DMS153 (cell line): ENCODE data around the gene HMGN4.
"Not testable (repeated sequence)": the region's sequence is repeated elsewhere in the genome, so short reads cannot be mapped to it uniquely, and the experiment has no call there.

ENCODE experiments used
- DNase-seq: peaks from one replicate; lab custom pipeline; 2025; lab: John Stamatoyannopoulos, UW

The HMGN4 gene

DNA sequence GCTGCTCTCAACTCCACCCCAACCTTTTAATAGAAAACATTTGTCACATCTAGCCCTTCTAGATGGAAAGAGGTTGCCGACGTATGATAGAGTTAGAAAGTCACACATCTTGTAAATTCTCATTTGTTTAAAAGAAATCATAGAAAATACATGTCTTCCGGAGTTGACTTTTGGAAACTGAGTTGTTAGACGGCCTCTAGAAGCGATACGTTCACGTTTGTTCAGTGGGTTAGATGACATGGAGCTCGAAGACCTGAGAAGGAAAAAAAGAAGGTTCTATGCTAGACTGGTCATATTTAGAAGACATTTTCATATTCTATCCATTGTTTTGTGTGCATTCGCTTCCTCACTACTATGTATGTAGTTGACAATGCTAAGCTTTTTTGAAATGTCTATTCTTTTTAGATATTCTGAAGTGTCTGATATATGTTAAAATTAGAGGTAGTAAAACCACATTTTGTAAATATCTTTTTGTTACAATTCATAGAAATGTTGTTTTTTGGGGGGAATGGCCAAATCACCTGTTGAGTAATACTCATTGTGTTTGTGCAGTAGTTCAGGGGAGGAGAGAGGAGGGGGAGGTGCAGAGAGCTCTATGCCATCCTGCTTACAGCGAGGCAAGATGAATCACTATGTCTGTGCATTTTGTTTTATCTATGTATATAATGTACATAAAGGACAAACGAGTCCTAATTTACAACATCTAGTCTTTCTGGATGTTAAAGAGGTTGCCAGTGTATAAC is 15.5 kb upstream of the HMGN4 start:
- DNase-seq, result not testable (repeated sequence)

DNA sequence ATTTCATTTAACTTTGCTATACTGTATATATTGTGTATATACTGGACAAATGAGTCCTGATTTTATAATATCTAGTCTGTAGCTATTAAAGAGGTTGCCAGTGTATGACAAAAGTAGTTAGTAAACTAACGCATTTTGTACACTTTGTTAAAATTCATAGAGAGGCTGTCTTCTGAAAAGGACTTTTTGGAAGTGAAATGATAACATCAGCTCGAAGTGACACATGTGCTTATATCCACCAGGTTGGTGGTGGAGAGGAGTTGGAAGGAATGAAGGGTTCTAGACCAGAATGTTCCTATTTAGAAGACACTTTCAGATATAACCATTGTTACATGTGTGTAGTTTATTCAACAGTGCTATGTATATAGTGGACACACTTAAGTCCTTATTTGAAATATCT is 13.9 kb upstream of the HMGN4 start:
- DNase-seq, result not testable (repeated sequence)

DNA sequence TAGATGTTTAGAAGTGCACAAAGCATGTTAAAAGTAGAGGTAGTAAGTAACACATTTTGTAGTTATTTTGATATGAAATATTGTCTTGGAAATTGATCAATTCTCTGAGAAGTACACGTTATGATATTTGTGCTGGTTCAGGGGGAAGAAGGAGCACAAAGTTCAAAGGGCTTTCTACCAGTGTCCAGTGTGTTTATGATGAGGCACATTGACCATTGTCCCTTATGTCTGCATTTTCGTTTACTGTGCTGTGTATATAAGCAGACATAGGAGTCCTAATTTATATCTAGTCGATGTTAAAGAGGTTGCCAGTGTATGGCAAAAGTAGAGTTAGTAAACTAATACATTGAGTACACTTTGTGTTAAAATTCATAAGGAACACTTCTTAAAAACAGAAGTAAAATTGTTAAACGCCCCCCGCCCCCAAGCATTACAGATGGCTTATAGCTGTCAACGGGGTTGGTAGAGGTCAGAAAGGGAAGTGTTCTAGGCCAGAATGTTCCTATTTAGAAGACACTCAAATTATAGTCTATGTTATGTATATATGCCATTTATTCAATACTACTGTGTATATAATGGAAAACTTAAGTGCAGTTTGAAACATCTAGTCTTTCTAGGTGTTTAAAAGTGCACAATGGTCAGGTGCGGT is 13.3 kb upstream of the HMGN4 start:
- DNase-seq, result no peak

DNA sequence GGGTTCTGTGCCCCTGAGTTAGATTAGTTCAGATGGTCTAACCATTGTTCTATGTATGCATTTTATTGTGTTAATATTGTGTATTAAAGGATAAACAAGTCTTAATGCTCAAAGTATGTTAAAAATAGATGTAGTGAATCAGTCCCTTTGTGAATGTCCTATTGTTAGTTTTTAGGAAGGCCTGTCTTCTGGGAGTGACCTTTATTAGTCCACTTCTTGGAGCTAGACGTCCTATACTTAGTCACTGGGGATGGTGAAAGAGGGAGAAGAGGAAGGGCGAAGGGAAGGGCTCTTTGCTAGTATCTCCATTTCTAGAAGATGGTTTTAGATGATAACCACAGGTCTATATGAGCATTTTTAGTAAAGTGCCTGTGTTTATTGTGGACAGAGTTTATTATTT is 12.3 kb upstream of the HMGN4 start:
- no peak for DNase-seq

DNA sequence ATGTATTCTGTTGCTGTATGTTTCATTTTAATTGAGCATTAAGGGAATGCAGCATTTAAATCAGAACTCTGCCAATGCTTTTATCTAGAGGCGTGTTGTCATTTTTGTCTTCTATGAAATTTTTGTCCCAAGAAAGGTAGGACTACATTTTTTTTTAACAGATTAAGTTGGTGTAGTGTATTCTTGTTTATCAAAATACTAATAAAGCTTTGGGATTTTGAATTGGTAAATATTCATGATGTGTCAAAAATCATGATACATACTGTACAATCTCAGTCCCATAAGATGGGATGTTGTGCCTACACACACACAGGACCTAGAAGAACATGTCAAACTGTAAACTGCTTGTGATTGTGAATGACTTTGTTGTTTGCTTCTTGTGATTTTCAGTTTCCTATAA is 11.2 kb upstream of the HMGN4 start:
- no peak for DNase-seq

DNA sequence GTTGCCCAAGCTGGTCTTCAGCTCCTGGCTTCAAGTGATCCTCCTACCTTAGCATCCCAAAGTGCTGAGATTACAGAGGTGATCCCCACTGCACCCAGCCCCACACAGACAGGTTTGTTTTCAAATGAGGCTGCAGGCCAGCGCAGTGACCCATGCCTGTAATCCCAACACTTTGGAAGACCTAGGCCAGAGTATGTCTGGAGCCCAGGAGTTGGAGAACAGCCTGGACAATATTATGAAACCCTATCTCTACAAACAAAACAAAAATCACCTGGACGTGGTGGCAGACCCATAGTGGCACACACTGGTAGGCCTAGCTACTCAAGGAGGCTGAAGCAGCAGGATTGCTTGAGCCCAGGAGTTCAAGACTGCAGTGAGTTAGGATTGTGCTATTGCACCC is 8.0 kb upstream of the HMGN4 start:
- DNase-seq, result no peak

DNA sequence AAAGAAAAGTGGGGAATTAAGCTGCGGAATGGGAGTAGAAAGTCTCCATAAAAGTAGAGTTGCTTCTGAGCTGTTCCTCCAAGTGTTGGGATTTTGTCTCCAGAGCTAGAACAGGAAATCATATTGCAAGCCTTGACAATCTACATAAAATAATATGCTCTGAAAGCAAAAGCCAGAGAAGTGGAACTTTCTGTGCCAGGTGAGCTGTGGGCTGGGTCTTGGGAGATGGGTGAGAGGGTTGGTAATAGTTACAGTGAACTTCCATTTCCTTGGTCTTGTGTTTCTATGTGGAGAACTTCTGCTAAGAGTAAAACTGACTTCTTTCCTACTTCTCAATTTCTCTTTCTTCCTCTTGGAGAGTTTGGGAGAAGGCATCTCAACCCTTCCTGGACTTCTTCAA is 6.3 kb upstream of the HMGN4 start:
- DNase-seq, result no peak

DNA sequence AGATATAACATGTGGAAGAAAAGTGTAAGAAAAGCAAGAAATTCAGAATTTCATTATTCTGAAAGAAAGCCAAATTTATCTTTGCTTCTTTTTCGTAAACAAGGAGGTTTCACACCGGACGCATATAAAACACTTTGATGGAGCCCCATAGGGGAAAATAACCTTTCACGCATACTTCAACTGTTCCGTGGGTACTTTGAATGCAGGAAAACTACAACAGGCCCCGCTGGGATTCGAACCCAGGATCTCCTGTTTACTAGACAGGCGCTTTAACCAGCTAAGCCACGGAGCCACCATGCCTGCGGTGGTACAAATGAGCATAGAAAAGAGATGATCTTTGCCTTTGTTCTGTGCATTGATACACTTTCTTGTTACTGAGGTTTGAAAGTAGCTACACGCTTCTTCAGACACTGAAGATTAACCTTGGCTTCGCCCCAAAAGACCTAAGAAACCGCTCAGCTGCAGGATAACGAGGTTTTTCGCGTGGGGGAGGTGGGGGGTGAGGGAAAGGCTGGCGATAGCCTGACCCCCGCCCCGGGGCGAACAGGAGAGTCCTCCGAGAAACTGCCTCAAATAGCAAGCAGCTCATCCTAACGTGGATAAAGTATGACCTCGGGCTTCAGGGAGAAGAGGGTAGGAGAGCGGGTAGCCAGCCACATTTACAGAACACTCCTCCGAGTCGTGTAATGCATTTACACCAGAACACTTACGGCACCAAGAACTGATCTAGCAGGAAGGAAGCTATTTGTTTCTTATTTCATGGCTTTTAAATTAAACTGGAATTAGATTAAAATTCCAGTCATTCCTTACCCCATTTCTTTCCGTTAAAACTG is 5.3 kb upstream of the HMGN4 start:
- DNase-seq, result peak; percentile 87

DNA sequence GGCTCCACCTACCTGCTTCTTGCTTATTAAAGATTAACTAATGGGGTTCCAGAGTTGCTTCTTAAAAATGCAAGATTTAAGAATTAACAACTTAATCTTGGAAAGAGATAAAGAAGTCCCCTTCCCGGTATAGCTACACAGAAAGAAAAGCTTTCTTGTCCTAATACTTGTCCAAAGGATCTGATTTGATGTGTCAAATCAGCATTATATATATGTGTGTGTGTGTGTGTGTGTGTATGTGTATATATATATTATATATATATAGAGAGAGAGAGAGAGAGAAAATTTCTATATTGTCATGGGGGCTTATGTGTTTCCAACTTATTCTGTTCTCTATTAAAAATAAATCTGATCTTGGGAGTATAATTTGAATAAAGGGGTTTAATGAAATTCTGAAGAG is 4.6 kb upstream of the HMGN4 start:
- DNase-seq, result no peak

DNA sequence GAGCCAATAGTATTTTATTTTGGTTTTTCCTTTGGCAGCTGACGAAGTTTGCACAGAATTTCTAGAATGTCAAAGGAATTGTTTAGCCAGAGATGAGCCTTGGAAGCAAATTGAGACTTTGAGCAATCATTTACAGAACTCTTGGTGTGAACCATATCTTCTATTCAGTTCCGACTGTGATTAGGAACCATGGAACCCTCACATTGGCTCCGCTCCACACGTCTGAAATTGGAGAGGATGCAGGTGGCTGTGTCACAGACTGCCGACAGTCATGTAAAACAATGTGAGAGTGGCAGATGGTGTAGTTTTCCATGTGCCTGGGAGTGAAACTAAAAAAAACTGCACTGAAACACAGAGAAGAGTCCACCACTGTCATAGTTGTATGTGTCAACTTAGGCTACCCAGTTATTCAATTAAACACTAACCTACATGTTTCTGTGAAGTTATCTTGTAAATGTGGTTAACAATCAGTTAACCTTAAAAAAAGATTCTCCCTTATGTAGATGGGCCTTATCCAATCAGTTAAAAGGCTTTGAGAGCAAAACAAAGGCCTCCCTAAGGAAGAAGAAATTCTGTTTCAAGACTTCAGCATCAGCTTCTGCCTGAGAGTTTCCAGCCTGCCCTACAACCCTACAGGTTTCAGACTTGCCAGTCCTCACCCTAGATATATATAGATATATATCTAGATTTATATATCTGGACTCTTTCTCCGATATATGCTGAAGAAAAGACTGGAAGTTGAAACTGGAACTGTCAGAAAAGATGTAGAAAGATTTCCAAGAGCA is 3.3 kb upstream of the HMGN4 start:
- no peak for DNase-seq

DNA sequence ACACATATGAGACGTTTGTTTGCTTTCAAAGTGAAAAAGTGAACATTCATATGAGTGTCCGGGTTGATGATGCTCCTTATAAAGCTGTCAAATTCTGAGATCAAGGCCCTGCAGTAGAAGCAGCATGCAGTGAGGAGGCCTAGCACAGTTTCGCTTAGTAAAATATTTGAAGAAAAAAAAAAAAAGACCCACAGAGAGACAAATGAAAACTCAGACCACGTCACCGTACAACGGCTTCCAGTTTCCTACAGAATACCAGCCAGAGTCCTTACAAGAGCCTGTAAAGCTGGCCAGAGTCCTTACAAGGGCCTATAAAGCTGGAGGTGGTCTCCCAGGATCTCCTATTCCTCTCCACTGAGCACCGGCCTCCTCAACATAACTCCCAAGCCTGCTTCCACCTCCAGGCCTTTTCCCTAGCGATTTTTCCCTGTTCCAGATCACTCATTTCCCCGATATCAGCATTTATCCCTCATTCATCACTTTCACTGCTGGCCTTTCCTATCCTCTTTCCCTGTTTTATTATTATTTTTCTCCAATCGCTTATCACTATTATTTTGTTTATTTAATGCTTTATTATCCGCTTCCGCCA is 1.5 kb upstream of the HMGN4 start:
- no peak for DNase-seq

DNA sequence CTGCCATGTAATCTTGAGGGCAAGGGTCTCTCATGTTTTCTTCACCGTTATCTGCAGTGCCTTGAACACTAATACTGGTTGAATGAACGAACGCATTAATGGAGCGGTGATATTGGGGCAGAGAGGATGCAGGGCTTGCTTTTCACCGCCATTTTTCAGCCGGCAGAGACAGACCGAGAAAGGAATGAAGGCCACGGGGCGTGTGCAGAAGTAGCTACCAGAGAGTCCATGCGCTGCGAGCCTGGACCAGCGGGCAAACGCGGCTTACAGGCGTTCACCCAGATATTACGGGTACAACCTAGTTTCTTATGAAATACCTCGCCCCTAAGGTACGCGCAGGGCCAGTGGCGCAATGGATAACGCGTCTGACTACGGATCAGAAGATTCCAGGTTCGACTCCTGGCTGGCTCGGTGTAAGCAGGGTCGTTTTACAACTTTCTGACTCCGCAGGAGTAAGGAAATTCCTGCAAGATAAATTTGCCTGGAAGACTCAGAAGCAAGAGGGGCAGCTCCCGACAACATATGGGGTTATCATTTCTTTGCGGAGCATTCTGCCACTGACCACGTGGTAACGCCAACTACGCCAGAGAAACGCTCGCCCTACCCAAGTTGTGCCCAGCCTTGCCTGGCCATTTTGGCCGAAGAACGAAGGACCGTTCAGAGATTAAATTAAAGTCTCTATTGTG is 863 bp upstream of the HMGN4 start:
- DNase-seq, result peak; percentile 92

DNA sequence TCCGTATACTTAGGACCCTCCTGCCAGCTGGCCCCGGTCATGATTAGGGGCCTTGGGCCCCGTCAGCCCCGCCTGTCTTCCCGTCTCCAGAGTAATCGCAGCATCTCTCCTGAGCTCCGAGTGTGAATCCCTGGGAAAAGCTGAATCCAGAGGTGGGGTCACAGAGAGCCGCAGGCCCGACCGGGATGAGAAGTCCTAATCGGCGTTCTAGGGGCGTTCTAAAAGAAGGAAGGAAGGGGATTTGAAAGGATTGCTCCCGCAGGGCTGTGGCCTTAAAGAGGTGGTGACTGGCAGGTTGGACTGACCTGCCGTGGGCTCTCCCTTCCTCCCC is 371 bp downstream of the HMGN4 start:
- DNase-seq, result no peak

DNA sequence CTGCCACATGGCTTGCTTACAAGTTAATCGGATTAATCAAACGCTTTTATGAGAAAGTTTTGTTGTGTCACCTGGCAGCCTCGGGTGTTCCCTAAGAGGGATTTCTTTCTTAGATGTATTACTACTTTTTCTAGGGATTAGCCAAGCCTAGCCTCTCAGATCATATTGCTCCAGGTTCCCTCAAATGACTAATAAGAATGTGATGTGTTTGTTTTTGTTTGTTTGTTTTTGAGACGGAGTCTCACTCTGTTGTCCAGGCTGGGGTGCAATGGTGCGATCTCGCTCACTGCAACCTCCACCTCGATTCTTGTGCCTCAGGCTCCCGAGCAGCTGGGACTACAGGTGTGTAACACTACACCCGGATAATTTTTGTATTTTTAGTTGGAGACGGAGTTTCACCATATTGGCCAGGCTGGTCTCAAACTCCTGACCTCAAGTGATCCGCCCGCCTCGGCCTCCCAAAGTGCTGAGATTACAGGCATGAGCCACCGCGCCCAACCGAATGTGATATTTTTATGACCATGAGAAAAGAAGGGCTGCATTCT is 977 bp downstream of the HMGN4 start:
- no peak for DNase-seq

DNA sequence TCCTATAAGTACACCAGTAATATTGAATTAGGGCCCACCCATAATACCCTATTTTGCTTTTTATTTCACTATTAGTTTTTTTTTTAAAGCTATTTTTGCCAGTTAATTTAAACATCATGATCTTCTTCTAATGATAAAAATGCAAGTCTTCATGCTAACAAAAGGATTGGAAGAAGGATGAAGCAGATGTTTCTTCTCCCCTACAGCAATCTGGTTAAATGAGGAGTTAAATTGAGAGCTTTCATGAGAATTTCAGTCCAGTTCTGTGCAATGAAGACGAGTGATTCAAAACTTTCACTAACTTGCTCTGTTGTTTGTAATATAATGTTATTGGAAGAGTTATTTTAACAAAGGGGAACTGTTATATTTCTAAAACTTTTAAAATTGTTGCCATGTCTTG is 3.4 kb downstream of the HMGN4 start:
- DNase-seq, result no peak

DNA sequence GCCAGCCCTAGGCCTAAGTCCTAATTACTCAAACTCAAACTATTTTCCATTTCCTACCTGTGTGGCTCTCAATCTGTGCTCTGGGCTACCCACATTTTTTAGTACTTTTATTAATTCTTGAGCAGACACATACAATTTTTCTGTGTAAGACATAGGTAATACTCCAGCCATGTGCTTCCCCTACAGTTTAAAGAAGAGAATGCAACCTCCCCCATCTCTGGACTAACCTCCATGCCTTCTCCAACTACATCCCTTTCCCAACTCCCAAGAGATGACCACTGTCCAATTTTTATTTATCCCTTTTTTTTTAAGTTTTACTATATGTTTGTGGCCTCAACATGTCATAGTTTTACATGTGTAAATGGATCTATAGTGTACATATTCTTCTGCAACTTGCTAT is 5.8 kb downstream of the HMGN4 start:
- no peak for DNase-seq

DNA sequence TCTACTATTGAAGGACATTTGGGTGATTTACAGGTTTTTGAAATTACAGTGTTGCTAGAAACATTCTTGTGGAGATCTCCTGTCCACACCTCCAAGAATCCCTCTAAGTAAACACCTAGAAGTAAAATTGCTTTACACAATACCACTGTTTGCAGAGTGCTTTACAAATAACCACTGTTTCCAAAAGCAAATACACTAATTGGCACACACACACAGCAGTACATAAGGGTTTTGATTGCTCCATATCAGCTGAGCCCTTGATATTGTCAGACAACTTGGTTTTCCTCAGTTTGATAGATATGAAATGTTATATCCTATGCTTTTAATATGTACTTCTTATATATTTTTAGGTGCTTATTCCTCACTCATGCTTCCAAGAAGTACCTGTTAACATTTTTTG is 6.3 kb downstream of the HMGN4 start:
- DNase-seq, result no peak

DNA sequence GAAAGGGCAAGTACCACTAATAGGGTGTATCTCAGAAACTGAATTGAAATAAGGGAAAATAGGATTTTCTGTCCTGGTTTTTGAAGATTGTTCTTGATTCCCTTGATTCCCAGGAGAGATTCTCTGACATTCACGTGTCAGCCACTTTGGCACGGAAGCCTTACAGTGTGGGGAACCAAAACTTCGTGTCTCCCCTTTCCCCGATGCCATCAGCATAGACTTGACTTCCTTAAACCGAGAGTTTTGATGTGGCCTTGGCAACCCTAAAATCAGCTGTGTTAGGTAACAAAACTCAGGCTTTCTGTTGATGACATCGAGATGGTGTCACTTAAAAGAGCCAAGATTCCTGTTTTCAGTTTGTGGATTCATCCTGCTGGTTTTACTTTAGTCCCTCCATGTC is 7.5 kb downstream of the HMGN4 start:
- DNase-seq, result no peak

DNA sequence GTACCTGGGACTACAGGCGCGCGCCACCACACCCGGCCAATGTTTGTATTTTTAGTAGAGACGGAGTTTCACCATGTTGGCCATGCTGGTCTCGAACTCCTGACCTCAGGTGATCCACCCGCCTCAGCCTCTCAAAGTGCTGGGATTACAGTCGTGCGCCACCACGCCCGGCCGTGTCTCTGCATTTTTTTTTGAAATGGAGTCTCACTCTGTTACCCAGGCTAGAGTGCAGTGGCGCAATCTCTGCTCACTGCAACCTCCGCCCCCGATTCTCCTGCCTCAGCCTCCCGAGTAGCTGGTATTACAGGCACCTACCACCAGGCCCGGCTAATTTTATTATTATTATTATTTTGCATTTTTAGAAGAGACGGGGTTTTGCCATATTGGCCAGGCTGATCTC is 9.2 kb downstream of the HMGN4 start:
- DNase-seq, result not testable (repeated sequence)

DNA sequence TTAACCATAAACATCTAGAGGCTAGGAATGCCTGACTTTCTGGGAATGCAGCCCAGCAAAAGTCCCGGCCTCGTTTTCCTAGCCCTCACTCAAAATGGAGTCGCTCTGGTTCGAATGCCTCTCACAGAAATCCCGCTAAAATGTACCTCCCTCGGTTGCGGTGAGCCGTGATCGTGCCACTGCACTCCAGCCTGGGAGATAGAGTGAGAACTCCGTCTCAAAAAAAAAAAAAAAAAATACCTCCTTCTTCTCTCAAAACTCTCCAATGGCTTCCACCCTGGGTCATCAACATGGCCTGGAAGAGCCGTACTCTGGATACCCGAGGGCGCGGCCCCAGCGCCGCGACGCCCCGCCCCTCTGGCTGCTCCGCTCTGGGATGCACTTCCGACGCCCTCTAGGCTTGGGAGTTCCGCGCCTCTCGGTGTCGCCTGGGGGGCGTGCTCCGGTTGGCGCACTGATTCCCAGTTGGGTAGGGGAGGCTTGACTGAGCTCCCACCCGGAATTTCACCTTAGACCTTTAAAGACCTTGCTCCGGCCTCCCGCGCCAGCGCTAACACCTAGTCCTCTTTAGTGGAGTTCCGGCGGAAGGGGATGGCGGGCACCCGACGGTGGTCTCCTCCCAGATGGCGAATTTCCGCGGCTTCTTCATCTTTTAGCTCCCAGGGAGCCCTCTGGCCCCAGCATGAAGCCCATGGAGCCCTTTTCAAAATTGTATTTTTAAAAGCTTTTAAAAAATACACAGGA is 12.3 kb downstream of the HMGN4 start:
- DNase-seq, result peak; percentile 58
